Kidney (tissue), 11 donors: ENCODE measurements around the gene FOXD4L6. TPM values are rescaled to one million over a fixed set of nuclear protein-coding genes. Genes with fewer than 3 reads are reported as not detected.
"Not testable (repeated sequence)": the region's sequence is repeated elsewhere in the genome, so short reads cannot be mapped to it uniquely, and the experiment has no call there.

ENCODE experiments used
- DNase-seq, 5 donors: peaks; one replicate each; pipeline ENCODE4 v3.0.0-alpha.2; 2013 to 2020
- FAIRE-seq: peaks from 2 replicates; lab custom pipeline; 2012; peaks lifted over from hg19 to GRCh38; lab: Jason Lieb, UNC
- H3K27ac ChIP-seq, 2 donors: one replicate each; pipeline ENCODE4 v1.7.0; 2013; ENCODE audit warnings: low read depth in 2 of 2, low read length in 2 of 2, inconsistent platforms in 1 of 2
- H3K27me3 ChIP-seq: one replicate; pipeline ENCODE4 v1.7.1; 2013; ENCODE audit warnings: low read length, inconsistent platforms; ENCODE audit not compliant: control insufficient read depth, insufficient read depth
- H3K36me3 ChIP-seq, 3 donors: one replicate each; pipeline versions ENCODE4 v1.7.0 to v1.7.1; 2013; ENCODE audit warnings: low read length in 3 of 3, control low read depth in 1 of 3, inconsistent platforms in 1 of 3; ENCODE audit not compliant: insufficient read depth in 3 of 3, control insufficient read depth in 2 of 3
- H3K4me1 ChIP-seq, 3 donors: one replicate each; pipeline versions ENCODE4 v1.7.0 to v1.7.1; 2013; ENCODE audit warnings: low read length in 3 of 3, inconsistent platforms in 1 of 3, low read depth in 1 of 3; ENCODE audit not compliant: control insufficient read depth in 2 of 3, insufficient read depth in 2 of 3
- H3K4me3 ChIP-seq, 3 donors: one replicate each; pipeline versions ENCODE4 v1.7.0 to v1.8.1; 2013; ENCODE audit warnings: low read length in 3 of 3, control low read depth in 1 of 3, inconsistent platforms in 1 of 3
- H3K9ac ChIP-seq, 3 donors: one replicate each; pipeline versions ENCODE4 v1.7.0 to v1.7.1; 2013; ENCODE audit warnings: low read length in 3 of 3, control low read depth in 1 of 3, inconsistent platforms in 1 of 3
- H3K9me3 ChIP-seq, 3 donors: one replicate each; pipeline versions ENCODE4 v1.7.0 to v1.7.1; 2013; ENCODE audit warnings: low read length in 3 of 3, control low read depth in 1 of 3, inconsistent platforms in 1 of 3; ENCODE audit not compliant: control insufficient read depth in 2 of 3, insufficient read depth in 1 of 3
- intact Hi-C: fragments of 100-400 bp; cut with DNase I; formaldehyde crosslinking; loops from one replicate; pipeline ENCODE4 v1.11.1; 2022
- polyA plus RNA-seq: library from polyadenylated mRNA; stranded (reverse); fragments of 350-450 nt; fragmentation: Illumina TruSeq; extraction: RNeasy Lipid Tissue Mini Kit (QIAGEN cat#74804); gene quantifications from one replicate; pipeline ENCODE4 v1.2.3, GENCODE V29; 2014; ENCODE audit warnings: low read depth, low replicate concordance; ENCODE audit not compliant: insufficient read depth
- total RNA-seq: library from RNA; stranded (reverse); fragmentation: NEBNext Ultra II Directional; extraction: Animal tissue kit (Norgen Biotek cat#: 25700); gene quantifications from one replicate; pipeline ENCODE4 v1.2.1, GENCODE V29; 2021
- donor health status: control.
- donor health status: control.
- donor health status: DM: yes; HTN: yes; CAD: no.
- donor health status: Normal renal cell carcinoma (clear cell type).

Gene FOXD4L6
- total and polyA plus RNA-seq, 2 donors from 2014 or later, result not detected

GRCh38 chr9:41086215-41086614 is 42.3 kb downstream of the FOXD4L6 start:
- not testable (repeated sequence) for H3K27ac ChIP-seq, FAIRE-seq

GRCh38 chr9:41082358-41082757 is 46.1 kb downstream of the FOXD4L6 start:
- H3K4me1 ChIP-seq, H3K4me3 ChIP-seq, DNase-seq, H3K9me3 ChIP-seq, FAIRE-seq, H3K9ac ChIP-seq, intact Hi-C loops, H3K27me3 ChIP-seq, H3K27ac ChIP-seq, H3K36me3 ChIP-seq: not testable (repeated sequence)

More at GRCh38 chr9:41086215-41086614, 42.3 kb downstream of the FOXD4L6 start:
- H3K27me3 ChIP-seq, H3K4me3 ChIP-seq, intact Hi-C loops, H3K9ac ChIP-seq, H3K36me3 ChIP-seq, H3K9me3 ChIP-seq, H3K4me1 ChIP-seq, DNase-seq: not testable (repeated sequence)

- intact Hi-C loops, H3K27ac ChIP-seq, H3K4me1 ChIP-seq, H3K27me3 ChIP-seq, FAIRE-seq, H3K9me3 ChIP-seq, DNase-seq, H3K9ac ChIP-seq, H3K36me3 ChIP-seq, H3K4me3 ChIP-seq: not testable (repeated sequence)
Measured at GRCh38 chr9:41079464-41079863, 49.0 kb downstream of the FOXD4L6 start.

- H3K4me1 ChIP-seq, FAIRE-seq, H3K9me3 ChIP-seq, H3K36me3 ChIP-seq, H3K4me3 ChIP-seq, intact Hi-C loops, H3K27ac ChIP-seq, DNase-seq, H3K9ac ChIP-seq: not testable (repeated sequence)
- peaks cover 11% of the 10 kb centered on the region for H3K27me3 ChIP-seq
Measured at GRCh38 chr9:41077586-41077985, 50.9 kb downstream of the FOXD4L6 start.

Other genes starting within 250 kb of the FOXD4L6 start
- gene ZNG1F, start 60.6 kb upstream of the FOXD4L6 start, total RNA-seq, result 9.3 TPM
- gene ZNG1F, start 60.6 kb upstream of the FOXD4L6 start, polyA plus RNA-seq, result 40.2 TPM